Keratinocyte (primary cell): ENCODE results near the gene LTB4R. TPM values are rescaled to one million over a fixed set of nuclear protein-coding genes. Genes with fewer than 3 reads are reported as not detected.

Experiments used
- DNase-seq: peaks from one replicate; pipeline ENCODE4 v3.0.0-alpha.2; 2011; ENCODE audit warnings: low read depth, missing footprints, low spot score
- FAIRE-seq: peaks from 2 replicates; lab custom pipeline; 2011; peaks lifted over from hg19 to GRCh38; lab: Jason Lieb, UNC
- H2AFZ ChIP-seq: 2 replicates; pipeline ENCODE4 v1.6.0; 2012; ENCODE audit warnings: low read length, control low read depth, inconsistent platforms; ENCODE audit not compliant: control insufficient read depth
- H3K27ac ChIP-seq: 2 replicates; pipeline ENCODE4 v1.5.1; 2011; ENCODE audit warnings: low read length; ENCODE audit not compliant: control insufficient read depth, insufficient read depth
- H3K27me3 ChIP-seq: 3 replicates; pipeline ENCODE4 v1.6.0; 2011; ENCODE audit warnings: low read length; ENCODE audit not compliant: control insufficient read depth, insufficient read depth; ENCODE audit errors: extremely low read depth
- H3K36me3 ChIP-seq, 2 experiments: 2 replicates in 1 of 2; 3 replicates in 1 of 2; pipeline ENCODE4 v1.5.1; 2011; ENCODE audit warnings: low read length in 2 of 2, mild to moderate bottlenecking in 1 of 2; ENCODE audit not compliant: control insufficient read depth in 2 of 2, insufficient read depth in 2 of 2; ENCODE audit errors: extremely low read depth in 1 of 2
- H3K4me1 ChIP-seq: 3 replicates; pipeline ENCODE4 v1.5.1; 2011; ENCODE audit warnings: low read length; ENCODE audit not compliant: control insufficient read depth, insufficient read depth; ENCODE audit errors: extremely low read depth
- H3K4me2 ChIP-seq: 3 replicates; pipeline ENCODE4 v1.6.0; 2011; ENCODE audit warnings: low read depth, low read length; ENCODE audit not compliant: control insufficient read depth, insufficient read depth; ENCODE audit errors: extremely low read depth
- H3K4me3 ChIP-seq, 3 experiments: fragments of 200-600 bp in 1 of 3; sonication (generic) in 1 of 3; 2 replicates in 2 of 3; 3 replicates in 1 of 3; pipeline ENCODE4 v1.5.1; 2011 to 2016; ENCODE audit warnings: low read length in 3 of 3, mild to moderate bottlenecking in 3 of 3, control low read depth in 2 of 3, inconsistent platforms in 1 of 3, low read depth in 1 of 3, mixed read lengths in 1 of 3, mixed run types in 1 of 3, moderate library complexity in 1 of 3; ENCODE audit not compliant: control insufficient read depth in 2 of 3, insufficient read depth in 2 of 3; ENCODE audit errors: extremely low read depth in 1 of 3
- H3K79me2 ChIP-seq: 2 replicates; pipeline ENCODE4 v1.6.0; 2012; ENCODE audit warnings: low read length; ENCODE audit not compliant: control insufficient read depth, insufficient read depth
- H3K9ac ChIP-seq: 3 replicates; pipeline ENCODE4 v1.6.0; 2011; ENCODE audit warnings: low read length; ENCODE audit not compliant: control insufficient read depth, insufficient read depth; ENCODE audit errors: extremely low read depth
- H3K9me1 ChIP-seq: 3 replicates; pipeline ENCODE4 v1.6.0; 2011; ENCODE audit warnings: low read length; ENCODE audit not compliant: control insufficient read depth, insufficient read depth; ENCODE audit errors: extremely low read depth
- H3K9me3 ChIP-seq: 2 replicates; pipeline ENCODE4 v1.5.1; 2012; ENCODE audit warnings: low read depth, low read length; ENCODE audit not compliant: control insufficient read depth
- H4K20me1 ChIP-seq: 3 replicates; pipeline ENCODE4 v1.6.0; 2011; ENCODE audit warnings: low read length; ENCODE audit not compliant: control insufficient read depth, insufficient read depth; ENCODE audit errors: extremely low read depth
- EZH2 ChIP-seq: IDR thresholded peaks from one replicate; pipeline ENCODE4 v1.6.1; 2012; ENCODE audit warnings: inconsistent platforms, mild to moderate bottlenecking, low read length, moderate library complexity
- dilution Hi-C: fragments of 300-500 bp; cut with MboI; formaldehyde crosslinking; loops from one replicate; pipeline ENCODE4 v1.7.0; 2020; ENCODE audit warnings: low sequenced_read_pairs; ENCODE audit not compliant: extremely low pct_ligation_motif_present
- polyA plus RNA-seq, 5 experiments: library from polyadenylated mRNA; depleted of rRNA in 3 of 5; stranded (reverse) in 3 of 5; stranded (forward) in 1 of 5; unstranded in 1 of 5; fragments of >200 nt; gene quantifications; 1 replicate in 1 of 5; 2 replicates in 3 of 5; 3 replicates in 1 of 5; pipeline versions ENCODE4 v1.2.1 to v1.2.3, GENCODE V29; 2011 to 2012; ENCODE audit warnings: missing spikeins in 2 of 5, low read depth in 1 of 5, low replicate concordance in 1 of 5
- TF ChIP-seq, protein P1 (sequence below), 3 experiments: IDR thresholded peaks in 1 of 3; conservative IDR thresholded peaks in 1 of 3; optimal IDR thresholded peaks in 1 of 3; 2 replicates in 2 of 3; 3 replicates in 1 of 3; pipeline versions ENCODE3 to v1.5.1; 2011; ENCODE audit warnings: low read length in 3 of 3, mild to moderate bottlenecking in 3 of 3, moderate library complexity in 2 of 3, control low read depth in 1 of 3, inconsistent platforms in 1 of 3; ENCODE audit not compliant: insufficient read depth in 2 of 3; ENCODE audit errors: extremely low read depth in 1 of 3

Gene LTB4R
- polyA plus RNA-seq, 1 donor (not counting 4 experiments of a cell fraction or from before 2014, with no cell fraction given), result 14.6 TPM

DNA sequence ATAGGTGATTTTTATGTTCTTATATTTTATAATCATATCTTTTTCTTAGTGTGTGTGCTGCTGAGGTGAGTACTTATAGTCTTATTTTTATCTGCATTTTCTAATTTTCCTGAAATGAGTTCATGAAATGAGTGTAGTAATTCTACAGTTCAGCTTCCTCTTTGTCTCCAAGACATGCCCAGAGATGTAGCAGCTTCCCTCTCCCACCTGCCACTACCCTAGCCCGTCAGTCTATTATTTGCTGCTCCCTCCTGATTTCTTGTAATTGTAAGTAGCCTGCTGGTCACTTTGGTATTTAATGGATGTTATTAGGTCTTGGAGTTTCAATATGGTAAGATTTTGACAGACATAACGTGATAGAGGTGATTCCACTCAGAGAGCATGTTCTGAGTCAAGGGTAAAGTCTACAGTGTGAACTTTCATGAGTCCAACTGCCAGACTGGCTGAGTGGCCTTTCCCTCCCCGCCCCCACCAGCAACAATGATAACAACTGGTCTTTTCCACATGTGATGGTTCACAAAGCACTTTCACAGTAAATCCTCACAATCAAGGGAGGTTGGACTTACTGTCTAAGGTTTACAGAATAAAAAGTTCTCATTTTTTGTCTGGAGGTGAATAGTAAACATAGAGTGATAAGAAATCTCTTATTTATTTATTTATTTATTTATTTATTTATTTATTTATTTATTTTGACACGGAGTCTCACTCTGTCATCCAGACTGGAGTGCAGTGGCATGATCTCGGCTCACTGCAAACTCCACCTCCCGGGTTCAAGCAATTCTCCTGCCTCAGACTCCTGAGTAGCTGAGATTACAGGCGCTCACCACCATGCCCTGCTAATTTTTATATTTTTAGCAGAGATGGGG is 32.7 kb downstream of the LTB4R start:
- Histone ChIP-seq H3K4me2 (no peak overlapping the region), H2AFZ (no peak overlapping the region), H3K4me1 (peaks cover 3% of the 10 kb centered on the region), H3K79me2 (no peaks in the 10 kb centered on the region), H3K9ac (no peak overlapping the region), H3K9me3 (no peaks in the 10 kb centered on the region), H3K36me3 (no peaks in the 10 kb centered on the region), H3K9me1 (no peaks in the 10 kb centered on the region), H3K27ac (no peak overlapping the region), H4K20me1 (no peaks in the 10 kb centered on the region), H3K27me3 (peaks cover under 1% of the 10 kb centered on the region), H3K4me3 (no peak overlapping the region)
- dilution Hi-C loops, result no loop called here
- FAIRE-seq (no peak), DNase-seq (no peak)
- TF ChIP-seq, protein P1, sequence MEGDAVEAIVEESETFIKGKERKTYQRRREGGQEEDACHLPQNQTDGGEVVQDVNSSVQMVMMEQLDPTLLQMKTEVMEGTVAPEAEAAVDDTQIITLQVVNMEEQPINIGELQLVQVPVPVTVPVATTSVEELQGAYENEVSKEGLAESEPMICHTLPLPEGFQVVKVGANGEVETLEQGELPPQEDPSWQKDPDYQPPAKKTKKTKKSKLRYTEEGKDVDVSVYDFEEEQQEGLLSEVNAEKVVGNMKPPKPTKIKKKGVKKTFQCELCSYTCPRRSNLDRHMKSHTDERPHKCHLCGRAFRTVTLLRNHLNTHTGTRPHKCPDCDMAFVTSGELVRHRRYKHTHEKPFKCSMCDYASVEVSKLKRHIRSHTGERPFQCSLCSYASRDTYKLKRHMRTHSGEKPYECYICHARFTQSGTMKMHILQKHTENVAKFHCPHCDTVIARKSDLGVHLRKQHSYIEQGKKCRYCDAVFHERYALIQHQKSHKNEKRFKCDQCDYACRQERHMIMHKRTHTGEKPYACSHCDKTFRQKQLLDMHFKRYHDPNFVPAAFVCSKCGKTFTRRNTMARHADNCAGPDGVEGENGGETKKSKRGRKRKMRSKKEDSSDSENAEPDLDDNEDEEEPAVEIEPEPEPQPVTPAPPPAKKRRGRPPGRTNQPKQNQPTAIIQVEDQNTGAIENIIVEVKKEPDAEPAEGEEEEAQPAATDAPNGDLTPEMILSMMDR (optimal IDR thresholded peaks at IDR 0.05 in 1 of 3, IDR thresholded peaks at IDR 0.05 in 1 of 3, conservative IDR thresholded peaks at IDR 0.05 in 1 of 3; ENCODE audit: extremely low read depth in 1 of 3, insufficient read depth in 2 of 3, low read length in 3 of 3), result no peak
- no peak for TF ChIP-seq EZH2

DNA sequence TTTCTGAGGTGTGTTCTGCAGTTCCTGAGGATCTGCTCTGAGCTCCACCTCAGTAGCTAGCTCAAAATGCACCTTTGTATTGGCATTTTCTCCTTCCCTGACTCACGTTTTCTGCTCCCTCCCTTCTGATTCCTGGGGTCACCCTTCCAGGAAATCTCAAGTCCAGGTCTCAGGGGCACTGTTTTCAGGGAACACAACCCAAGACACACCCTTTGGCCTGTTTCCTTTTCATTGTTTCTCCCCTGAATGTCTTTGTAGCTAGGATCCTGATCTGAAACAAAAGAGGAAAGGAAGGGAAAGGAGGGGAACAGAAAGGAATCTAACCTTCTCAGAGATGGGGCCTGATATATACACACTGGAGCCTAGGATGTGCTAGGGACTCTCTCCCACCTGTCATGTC is 35.8 kb downstream of the LTB4R start:
- Histone ChIP-seq H3K9ac (no peak overlapping the region), H3K79me2 (no peaks in the 10 kb centered on the region), H3K9me3 (no peaks in the 10 kb centered on the region), H3K27ac (no peak overlapping the region), H3K4me2 (no peak overlapping the region), H3K9me1 (no peaks in the 10 kb centered on the region), H3K27me3 (no peaks in the 10 kb centered on the region), H3K4me3 (no peak overlapping the region), H4K20me1 (no peaks in the 10 kb centered on the region), H3K36me3 (no peaks in the 10 kb centered on the region), H3K4me1 (no peaks in the 10 kb centered on the region), H2AFZ (no peak overlapping the region)
- TF ChIP-seq, protein P1 (optimal IDR thresholded peaks at IDR 0.05 in 1 of 3, IDR thresholded peaks at IDR 0.05 in 1 of 3, conservative IDR thresholded peaks at IDR 0.05 in 1 of 3; ENCODE audit: extremely low read depth in 1 of 3, insufficient read depth in 2 of 3, low read length in 3 of 3), result no peak
- no peak for TF ChIP-seq EZH2
- DNase-seq (no peak), FAIRE-seq (no peak)
- dilution Hi-C loops, result no loop called here
